ENCODE measurements around the gene DACT3.

GRCh38 chr19:46692918-46693722 lies 32.1 kb upstream of the DACT3 start:
- TF ChIP-seq CTCF (conservative IDR thresholded peaks at IDR 0.05; ENCODE audit: low read depth, low read length) = no peak
- TF ChIP-seq EZH2 (IDR thresholded peaks at IDR 0.05; ENCODE audit: low read length, unreplicated experiment) = no peak
